Fibroblast of the conjunctiva (primary cell): ENCODE data around the gene ZNF91.
"Not testable (repeated sequence)": the region's sequence is repeated elsewhere in the genome, so short reads cannot be mapped to it uniquely, and the experiment has no call there.

Experiments used
- DNase-seq: peaks from one replicate; pipeline ENCODE4 v3.0.0-alpha.2; 2010; ENCODE audit warnings: low read depth

The ZNF91 gene

DNA sequence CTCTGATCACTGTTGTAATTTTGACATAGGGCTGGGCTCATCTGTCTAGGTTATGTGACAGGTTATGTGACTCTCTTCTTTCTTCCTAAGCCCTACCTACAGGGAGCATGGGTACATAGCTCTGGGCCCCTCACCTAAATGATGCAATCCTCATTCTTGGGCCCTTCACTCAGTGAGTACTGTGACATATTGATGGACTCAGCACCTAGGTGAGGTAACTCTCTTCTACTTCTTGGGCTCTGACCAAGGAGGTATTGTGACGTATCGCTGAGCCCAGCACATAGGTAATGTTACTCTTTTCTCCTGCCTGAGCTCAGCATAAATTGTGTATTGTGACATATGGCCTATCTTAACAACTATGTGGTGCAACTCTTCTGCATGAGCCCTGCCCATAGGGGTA is 76.3 kb downstream of the ZNF91 start:
- DNase-seq: not testable (repeated sequence)

GRCh38 chr19:23318143-23318542 is 77.1 kb downstream of the ZNF91 start:
- no peak for DNase-seq

DNA sequence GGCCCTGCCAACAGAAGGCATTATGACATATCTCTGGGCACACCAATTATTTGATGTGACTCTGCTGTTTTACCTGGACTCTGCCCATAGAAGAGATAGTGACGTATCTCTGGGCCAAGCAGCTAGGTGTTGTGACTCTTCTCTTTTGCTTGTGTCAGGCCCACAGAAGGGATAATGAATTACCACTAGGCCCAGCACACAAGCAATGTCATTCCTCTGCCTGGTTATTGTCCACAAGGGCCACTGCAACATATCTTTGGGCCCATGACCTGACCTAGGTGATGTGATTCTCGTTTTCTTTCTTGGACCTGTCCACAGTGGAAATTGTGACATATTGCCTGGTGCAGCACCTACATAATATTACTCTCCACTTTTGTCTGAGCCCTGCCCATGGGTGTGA is 80.0 kb downstream of the ZNF91 start:
- DNase-seq: no peak

- DNase-seq: no peak
Observed at GRCh38 chr19:23314505-23315251, 80.6 kb downstream of the ZNF91 start.

- DNase-seq: no peak
Observed at GRCh38 chr19:23313196-23313595, 82.1 kb downstream of the ZNF91 start.

DNA sequence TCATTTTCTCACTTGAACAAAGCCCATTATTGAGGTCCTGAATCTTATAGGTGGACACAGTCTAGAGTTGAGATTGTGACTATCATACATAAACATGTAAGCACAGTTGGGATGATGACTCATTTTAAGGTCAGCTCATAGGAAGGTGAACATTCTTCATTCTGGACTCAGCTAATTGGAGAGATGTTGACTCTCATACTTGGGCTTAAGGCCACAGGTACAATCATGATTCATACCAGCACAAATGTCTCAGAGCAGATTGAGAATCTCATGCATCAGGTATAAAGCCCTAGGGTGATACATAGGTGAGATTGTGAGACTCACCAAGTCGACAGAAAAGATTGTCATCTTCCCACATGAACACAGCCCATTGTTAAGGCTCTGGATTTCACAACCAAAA is 82.8 kb downstream of the ZNF91 start:
- no peak for DNase-seq

DNA sequence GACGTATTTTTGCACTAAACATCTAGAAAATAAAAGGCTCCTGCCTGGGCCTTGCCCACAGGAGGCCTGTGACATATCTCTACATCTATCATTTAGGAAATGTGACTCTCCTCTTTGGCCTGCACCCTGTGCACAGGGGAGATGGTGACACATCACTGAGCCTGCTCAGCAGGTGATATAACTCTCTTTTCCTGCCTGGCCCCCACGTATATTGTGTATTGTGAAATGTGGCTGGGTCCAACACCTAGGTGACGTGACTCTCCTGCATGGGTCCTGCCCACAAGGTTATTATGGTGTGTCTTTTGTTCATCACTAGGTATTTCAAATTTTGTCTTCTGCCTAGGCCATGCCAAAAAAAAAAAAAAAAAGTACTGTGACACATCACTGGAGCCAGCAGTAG is 83.7 kb downstream of the ZNF91 start:
- DNase-seq: no peak

GRCh38 chr19:23310729-23311211 is 84.5 kb downstream of the ZNF91 start:
- no peak for DNase-seq

DNA sequence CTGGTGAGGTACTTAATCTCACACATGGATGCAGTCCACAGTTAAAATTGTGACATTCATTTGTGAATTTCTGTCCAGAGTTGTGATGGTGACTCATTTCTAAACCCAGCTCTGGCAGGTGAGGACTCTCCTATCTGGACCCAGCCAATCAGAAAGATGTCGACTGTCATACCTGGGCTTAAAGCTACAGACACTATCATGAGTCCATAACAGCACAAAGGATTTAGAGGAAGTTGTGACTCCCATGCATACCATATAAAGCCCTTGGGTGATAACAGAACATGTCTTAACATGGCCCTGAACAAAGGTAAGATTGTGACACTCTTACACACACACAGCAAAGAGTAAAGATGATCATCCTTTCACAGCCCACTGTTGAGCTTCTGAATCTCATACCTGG is 85.3 kb downstream of the ZNF91 start:
- DNase-seq: no peak

DNA sequence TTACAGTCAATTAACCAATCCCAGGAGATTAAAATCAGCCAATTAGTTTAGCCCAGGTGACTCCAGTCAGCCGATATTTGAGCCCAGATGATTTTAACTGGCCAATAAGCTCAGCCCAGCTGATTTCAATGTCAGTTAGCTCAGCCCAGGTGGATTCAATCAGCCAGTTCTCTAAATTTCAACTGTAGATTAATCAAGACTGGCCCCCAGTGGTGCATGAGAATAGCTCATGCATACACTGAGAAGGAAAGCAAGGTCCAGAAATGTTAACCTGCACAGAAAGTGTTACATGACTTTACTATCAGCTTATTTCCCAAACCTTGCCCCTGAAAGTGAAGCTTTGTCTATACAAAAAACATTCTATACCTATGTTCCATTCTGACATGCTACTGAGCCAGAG is 89.7 kb downstream of the ZNF91 start:
- no peak for DNase-seq

GRCh38 chr19:23304238-23304637 is 91.0 kb downstream of the ZNF91 start:
- no peak for DNase-seq

- DNase-seq: no peak
Observed at GRCh38 chr19:23294141-23294540, 101.1 kb downstream of the ZNF91 start.

DNA sequence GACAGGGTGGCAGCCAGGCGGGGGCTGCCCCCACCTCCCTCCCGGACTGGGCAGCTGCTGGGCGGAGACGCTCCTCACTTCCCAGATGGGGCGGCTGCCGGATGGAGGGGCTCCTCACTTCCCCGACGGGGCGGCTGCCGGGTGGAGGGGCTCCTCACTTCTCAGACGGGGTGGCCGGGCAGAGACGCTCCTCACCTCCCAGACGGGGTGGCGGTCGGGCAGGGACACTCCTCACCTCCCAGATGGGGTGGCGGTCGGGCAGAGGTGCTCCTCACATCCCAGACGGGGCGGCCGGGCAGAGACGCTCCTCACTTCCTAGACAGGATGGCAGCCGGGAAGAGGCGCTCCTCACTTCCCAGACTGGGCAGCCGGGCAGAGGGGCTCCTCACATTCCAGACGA is 105.3 kb downstream of the ZNF91 start:
- DNase-seq: not testable (repeated sequence)
